ENCODE results near the gene MLIP.
"Not testable (repeated sequence)": the region's sequence is repeated elsewhere in the genome, so short reads cannot be mapped to it uniquely, and the experiment has no call there.

DNA sequence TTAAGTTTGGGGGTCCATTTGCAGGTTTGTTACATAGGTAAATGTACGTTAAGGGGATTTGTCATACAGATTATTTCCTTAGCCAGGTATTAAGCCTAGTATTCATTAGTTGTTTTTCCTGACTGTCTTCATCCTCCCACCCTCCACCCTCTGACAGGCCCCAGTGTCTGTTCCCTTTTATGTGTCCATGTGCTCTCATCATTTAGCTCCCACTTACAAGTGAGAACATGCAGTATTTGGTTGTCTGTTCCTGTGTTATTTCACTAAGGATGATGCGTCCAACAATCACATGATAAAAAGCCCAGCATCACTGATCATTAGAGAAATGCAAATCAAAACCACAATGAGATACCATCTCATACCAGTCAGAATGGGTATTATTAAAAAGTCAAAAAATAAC, 138.6 kb downstream of the MLIP start:
- not testable (repeated sequence) for TF ChIP-seq CTCF, POLR2A (IDR thresholded peaks at IDR 0.05)

All from Peyer's patch (tissue), 4 donors.